T-helper 1 cell treated with Interleukin-12 subunit alpha and Interleukin-12 subunit beta and Interleukin-4 antibody, amounts not matched to agents 30 ng/mL and 1 ng/mL, for 36 hours (primary cell): ENCODE data around the gene EIF4G3. TPM values are rescaled to one million over a fixed set of nuclear protein-coding genes. Genes with fewer than 3 reads are reported as not detected.
"Not testable (repeated sequence)": the region's sequence is repeated elsewhere in the genome, so short reads cannot be mapped to it uniquely, and the experiment has no call there.

Experiments used
- intact Hi-C: fragments of 100-400 bp; cut with micrococcal nuclease; formaldehyde crosslinking; loops from one replicate; pipeline ENCODE4 v1.15.1; 2024
- total RNA-seq: library from RNA; stranded (reverse); gene quantifications from 2 replicates; pipeline ENCODE4 v1.2.3, GENCODE V29; 2022

The EIF4G3 gene
- total RNA-seq, 1 donor from 2014 or later = 55.2 TPM

DNA sequence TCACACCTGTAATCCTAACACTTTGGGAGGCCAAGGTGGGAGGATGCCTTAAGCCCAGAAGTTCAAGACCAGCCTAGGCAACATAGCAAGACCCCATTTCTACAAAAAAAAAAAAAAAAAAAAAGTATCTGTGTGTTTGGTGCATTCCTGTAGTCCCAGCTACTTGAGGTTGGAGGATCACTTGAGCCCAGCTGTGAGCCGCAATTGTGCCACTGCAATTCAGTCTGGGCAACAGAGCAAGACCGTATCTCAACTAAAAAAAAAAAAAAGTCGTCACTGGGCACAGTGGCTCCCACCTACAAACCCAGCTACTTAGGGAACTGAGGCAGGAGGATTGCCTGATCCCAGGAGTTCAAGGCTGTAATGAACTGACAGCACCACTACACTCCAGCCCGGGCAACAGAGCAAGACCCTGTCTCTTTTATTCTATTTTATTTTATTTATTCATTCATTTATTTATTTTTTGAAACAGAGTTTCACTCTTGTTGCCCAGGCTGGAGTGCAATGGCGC lies 8.6 kb upstream of the EIF4G3 start:
- intact Hi-C loops = no loop called here

DNA sequence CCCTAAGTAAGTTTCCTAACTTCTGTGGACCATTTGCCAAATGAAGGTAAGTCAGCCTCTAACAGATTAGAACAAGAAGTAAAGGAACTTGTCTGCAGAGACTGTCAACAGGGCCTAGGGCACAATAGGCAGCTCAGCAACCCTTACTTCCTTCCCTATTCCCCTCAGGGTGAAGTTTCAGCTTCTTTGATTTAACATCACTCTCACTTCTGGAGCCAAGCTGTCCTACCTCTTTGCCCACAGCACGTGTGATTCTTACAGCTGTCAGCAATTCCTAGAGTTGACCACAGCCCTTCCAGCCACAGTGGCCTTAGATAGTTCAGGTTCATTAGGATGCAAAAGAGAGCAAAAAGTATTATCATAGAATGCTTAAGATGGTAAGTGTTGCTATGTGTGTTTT lies 7.6 kb upstream of the EIF4G3 start:
- intact Hi-C loops = no loop called here

DNA sequence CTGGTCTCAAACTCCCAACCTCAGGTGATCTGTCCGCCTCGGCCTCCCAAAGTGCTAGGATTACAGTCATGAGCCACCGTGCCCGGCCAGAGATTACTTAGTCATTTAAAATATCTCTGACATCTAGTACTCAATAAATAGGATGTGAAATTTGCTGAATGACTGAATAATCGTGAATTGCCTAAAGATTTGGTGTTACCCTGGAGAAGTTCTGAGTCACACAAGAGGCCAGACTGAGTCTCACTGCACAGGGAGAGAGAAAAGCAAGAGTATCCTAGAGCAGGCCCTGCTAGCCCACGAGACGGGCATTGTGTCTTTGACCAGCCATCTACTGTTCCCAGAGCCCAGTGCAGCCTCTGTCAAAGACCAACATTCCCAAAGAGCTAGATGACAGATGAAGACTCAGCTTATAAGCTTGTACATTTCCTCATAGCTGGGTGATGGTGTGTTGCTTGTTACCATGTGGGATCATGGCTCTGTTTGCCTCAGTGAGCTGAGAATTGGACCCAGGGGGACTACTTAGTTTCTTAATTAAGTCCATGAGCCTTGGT lies 5.6 kb upstream of the EIF4G3 start:
- intact Hi-C loops = no loop called here

DNA sequence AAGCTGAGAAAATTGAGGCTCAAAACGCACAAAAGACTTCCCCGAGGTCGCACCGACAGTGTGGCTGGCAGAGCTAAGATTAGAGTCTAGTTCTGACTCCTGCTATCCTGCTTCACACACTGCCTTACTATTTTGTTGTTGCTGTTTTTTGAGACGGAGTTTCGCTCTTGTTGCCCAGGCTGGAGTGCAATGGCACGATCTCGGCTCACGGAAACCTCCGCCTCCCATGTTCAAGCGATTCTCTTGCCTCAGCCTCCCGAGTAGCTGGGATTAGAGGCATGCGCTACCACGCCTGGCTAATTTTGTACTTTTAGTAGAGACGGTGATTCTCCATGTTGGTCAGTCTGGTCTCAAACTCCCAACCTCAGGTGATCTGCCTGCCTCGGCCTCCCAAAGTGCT lies 1.6 kb upstream of the EIF4G3 start:
- intact Hi-C loops = loop anchor here (5.0 kb wide), 5 partner anchors 156 to 1581 kb away; partner anchors contain the start of gene OTUD3

DNA sequence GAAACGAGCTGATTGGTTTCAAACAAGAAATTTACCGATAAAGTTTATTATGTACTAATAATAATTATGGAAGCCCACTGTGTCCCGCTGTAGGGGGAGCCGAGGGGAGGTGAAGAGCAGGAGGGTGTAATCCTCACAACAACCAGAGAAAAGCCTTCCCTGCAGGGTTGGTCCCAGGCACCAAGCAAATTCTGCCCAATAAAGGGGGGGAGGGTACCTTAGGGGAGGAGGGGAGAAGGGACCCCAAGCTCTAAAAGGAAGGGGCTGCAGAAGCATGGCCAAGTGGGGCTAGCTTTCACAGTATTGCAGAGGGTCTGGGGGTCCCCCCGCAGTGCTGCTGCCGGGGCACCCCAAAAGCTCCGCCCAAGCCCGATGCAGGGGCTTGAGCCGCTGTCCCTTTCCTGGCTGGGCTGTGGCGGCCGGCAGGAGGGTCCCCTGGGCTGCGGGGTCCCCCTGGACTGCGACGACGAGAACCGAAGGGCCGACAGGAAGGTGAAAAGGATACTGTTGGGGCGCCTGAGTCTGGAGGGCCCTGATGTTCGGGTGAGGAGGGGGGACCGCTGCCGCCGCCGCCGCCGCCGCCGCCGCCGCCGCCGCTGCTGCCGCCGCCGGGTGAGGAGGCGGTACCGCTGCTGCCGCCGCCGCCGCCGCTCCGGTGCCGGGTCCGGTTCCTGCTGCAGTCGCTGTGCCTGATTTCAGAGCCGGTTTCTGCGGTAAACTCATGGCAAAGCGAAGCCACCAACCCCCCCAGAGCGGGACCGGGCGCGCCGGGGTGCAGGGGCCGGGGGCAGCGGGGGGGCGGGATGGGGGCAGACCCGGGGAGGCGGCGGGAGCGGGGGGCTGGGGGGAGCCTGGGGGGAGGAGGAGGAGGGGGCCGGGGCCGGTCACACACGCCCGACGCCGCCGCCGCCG lies 771 bp downstream of the EIF4G3 start:
- intact Hi-C loops = loop anchor here (1.0 to 5.0 kb wide), 7 partner anchors 154 to 1579 kb away; partner anchors contain the start of genes DDOST, HP1BP3 and OTUD3

DNA sequence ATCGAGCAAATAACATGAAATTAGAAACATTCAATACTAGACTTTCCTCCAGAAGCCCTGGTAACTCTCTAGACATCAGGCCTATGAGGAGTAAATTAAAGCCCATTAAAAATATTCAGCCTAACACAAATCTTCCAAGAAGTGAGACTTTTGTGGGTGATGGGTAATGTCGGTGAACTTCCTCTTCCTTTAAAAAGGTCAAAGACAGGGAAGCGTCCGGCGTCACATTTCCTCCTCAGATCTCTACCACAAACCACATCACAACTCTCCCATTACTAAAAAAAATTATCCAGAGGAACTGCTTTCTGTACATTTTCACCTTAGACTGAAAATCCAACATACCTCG lies 1.4 kb downstream of the EIF4G3 start:
- intact Hi-C loops = loop anchor here (1.0 to 5.0 kb wide), 6 partner anchors 153 to 1578 kb away; partner anchors contain the start of genes HP1BP3 and OTUD3

DNA sequence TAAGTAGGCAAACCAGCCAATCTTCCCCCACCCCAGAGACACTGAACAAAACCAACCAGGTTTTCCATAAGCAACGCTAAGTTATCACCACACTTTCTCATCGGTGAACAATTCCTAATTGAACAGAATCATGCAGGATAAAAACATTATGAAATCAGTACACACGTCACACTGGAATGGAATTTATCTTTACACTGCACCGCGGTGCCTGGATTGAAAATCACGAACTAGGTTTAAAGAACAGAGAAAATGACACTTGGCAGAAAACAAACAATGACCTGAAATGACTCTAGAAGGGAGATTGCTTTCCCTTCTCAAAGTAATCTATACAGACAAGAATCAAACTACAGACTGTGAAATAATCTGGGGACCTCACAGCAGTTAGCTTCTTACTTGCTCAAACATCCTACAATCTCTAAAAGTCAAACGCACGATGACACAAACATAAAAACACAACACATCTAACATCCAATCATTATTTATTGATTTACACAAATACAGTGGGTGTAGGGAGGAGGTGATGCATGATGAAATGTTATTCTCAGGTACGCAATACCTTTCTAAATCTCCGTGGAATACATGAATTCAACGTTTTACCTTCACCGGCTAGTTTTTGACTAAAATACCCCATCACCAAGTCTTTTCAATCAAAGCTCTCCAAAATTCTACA lies 1.9 kb downstream of the EIF4G3 start:
- intact Hi-C loops = loop anchor here (1.0 to 5.0 kb wide), 6 partner anchors 152 to 1577 kb away; partner anchors contain the start of genes HP1BP3 and OTUD3

DNA sequence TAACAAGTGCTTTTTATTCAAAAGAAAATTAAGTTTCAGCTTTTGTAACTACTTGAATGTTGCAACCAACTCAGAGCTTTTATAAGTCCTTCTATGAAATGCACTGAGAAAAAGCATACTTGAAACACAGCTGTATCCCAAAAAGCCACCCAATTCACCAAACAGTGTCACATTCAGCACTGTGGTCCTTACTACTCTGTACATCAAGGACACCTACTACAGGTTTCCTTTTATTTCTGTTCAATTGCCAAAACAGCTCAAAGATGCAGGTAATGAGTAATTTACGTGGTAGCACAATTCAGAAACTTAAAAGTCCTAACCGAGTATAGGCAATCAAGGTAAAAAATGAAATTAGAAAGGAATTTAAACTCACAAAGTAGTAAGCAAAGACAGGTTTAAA lies 2.5 kb downstream of the EIF4G3 start:
- intact Hi-C loops = no loop called here

DNA sequence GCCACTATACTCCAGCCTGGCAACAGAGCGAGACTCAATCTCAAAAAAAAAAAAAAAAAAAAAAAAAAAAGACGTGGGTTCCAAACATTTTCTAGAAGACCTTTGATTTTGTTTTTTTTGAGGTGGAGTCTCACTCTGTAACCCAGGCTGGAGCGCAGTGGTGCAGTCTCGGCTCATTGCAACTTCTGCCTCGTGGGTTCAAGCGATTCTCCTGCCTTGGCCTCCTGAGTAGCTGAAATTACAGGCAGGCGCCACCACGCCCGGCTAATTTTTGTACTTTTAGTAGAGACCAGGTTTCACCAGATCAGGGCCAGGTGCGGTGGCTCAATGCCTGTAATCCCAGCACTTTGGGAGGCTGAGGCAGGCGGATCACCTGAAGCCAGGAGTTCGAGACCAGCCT lies 3.6 kb downstream of the EIF4G3 start:
- intact Hi-C loops = not testable (repeated sequence)

DNA sequence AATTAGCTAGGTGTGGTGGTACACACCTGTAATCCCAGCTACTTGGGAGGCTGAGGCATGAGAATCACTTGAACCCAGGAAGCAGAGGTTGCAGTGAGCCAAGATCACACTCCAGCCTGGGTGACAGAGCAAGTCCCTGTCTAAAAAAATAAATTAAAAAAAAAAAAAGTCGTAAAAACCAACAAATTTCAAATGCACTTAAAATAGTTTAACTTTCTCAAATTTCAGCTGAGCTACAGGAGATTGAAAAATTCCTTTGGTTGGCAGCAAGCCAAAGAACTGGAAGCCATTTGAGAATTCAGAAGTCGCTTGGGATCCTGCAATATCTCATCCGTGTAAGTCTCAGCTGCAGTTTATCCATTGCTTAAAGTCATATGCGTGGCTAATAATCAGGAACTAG lies 5.9 kb downstream of the EIF4G3 start:
- intact Hi-C loops = not testable (repeated sequence)

DNA sequence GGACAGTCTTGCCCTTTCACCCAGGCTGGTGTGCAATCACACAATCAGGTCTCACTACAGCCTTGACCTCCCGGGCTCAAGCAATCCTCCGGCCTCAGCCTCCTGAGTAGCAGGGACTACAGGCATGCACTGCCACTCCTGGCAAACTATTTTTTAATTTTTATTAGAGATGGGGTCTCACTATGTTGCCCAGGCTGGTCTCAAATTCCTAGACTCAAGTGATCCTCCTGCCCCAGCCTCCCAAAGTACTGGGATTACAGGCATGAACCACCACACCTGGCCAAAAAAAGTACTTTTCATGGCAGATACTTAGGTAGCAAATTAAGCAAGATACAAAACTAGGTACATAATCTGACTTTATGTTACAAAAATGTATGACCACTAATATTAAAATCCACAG lies 8.3 kb downstream of the EIF4G3 start:
- intact Hi-C loops = no loop called here

DNA sequence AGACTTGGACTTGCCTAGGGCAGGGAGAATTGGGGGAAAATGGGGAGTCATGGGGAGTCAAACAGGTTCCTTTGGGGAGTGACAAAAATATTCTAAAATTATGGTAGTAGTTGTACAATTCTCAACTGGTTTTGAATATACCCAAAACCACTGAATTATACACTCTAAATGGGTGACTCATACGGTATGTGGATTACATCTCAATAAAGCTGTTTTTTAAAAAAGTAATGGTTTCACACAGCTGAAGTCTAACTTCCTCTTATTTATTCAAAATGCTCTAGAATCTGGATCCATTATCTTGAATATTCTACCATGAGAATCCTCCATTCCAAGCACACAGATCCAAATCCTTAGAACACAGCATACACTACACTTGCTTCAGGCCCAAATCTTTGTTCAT lies 11.1 kb downstream of the EIF4G3 start:
- intact Hi-C loops = no loop called here

DNA sequence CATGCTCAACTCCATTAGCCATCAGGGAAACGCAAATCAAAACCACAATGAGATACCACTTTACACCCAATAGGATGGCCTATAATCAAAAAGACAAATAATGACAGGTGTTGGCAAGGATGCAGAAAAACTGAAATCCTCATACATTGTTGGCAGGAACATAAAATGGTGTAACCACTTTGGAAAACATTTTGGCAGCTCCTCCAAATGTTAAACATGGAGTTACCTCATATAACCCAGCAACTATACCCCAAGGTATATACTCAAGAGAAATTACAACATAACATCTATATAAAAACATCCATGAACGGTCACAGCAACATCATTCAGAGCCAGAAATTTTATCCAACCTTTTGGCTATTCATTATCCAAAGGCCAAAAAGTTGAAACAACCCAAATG lies 11.6 kb downstream of the EIF4G3 start:
- intact Hi-C loops = no loop called here

DNA sequence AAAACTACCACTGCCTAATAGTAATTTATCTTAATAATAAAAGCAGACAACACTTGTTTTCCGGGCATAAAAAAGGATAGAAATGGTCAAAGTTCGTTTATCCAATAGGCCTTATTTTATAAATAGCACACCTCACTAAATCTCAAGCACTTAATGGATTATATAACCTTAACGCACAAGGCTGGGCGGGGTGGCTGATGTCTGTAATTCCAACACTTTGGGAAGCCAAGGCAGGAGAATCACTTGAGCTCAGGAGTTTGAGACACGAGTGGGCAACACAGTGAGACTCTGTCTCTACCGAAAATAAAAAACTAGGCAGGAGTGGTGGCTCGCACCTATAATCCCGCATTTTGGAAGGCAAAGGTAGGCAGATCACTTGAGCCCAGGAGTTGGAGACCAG lies 12.4 kb downstream of the EIF4G3 start:
- intact Hi-C loops = no loop called here

DNA sequence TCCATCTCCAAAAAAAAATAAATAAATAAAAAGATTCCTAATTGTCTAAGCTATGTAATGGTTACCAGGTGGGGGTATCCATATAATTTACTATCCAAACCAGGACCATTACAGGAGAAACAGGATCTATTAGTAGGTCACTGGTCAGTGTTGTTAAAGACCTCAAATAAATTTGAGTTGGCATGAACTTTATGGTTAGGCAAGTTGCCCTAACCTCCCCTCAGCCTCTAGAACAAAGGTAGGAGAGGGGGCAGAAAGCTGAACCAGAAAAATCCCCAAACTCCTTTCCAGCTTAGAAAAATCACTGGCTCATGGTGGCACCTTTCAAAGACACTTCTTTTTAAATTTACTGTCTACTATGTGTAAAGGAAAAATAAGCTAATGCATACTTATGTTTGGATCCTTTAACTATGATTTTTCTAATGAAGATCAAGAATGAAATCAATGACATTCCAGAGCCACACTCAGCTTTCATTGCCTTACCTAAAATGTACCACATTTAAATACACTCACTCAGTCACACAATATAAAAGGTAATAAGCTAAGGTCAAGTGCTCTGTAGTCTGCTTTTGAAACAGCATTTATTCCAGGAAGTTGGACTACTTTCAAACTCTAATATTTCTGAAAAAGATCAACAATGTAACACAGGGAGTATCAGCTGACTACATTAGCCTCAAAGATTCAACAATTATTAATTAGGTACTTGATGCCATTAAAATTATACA lies 13.8 kb downstream of the EIF4G3 start:
- intact Hi-C loops = no loop called here

DNA sequence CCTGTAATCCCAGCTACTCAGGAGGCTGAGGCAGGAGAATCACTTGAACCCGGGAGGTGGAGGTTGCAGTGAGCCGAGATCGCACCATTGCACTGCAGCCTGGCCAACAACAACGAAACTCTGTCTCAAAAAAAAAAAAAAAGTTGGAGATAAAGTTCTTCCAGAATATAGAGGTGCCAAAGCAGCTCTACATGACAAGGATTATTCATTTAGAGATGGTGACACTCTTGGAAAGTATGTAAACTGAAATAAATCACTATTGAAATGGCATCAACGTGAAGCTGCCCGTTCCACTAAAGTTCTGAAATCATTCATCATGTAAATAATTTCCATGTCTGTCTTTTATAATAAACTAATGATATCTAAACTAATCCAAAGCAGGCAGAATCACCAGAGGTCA lies 14.9 kb downstream of the EIF4G3 start:
- intact Hi-C loops = no loop called here

DNA sequence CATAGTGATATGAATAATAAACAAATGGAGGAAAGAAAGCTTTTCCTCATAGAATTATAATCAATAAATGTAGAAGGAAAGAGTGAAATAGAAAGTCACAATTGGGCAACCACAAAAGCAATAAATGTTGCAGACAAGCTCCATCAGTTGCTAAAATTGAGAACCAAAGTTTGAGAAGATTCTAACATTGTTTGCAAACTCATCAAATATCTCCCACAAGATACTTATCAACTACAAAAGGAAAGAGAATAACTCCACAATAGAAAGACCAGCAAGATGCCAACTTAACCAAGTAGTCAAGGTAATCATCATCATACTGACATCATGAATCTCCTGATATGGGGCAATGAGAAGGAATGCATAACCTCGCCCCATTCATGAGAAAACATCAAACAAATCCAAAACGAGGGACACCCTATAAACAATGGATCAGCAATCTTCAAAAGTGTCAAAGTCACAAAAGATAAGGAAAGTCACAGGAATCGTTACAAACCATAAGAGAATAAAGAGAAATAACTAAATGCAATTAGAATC lies 16.4 kb downstream of the EIF4G3 start:
- intact Hi-C loops = no loop called here

DNA sequence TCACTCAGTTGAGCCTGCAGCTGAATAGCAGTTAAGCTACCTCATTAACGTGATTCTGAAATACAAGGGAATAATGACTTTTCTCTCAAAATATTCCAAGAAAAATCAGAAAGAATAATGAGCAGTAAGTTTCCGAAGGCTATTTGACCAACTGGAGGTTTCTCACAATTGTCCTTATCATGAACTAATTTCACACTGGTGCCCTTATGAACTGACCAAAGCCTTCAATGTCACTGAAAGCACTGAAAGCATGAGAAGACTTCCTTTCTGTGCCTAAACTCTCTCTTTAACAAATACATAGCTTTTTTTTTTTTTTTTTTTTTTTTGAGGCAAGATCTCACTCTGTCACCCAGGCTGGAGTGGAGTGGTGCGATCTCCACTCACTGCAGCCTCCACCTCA lies 18.8 kb downstream of the EIF4G3 start:
- intact Hi-C loops = no loop called here

DNA sequence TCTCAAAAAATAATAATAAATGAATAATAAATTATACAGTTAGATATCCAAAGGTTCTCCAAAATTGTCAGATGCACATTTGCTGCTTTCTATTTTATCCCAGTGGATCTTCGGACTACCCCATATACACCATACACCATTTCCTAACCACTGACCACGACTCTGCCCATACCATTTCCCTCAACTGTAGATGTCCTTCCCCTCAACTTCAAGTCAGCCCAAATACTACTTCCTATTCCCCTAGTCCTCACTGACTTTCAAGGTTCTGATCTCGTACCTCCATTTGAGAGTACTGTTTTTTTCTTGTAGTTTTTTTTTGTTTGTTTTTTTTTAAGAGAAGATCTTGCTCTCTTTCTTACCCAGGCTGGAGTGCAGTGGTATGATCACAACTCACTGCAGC lies 19.6 kb downstream of the EIF4G3 start:
- intact Hi-C loops = no loop called here

DNA sequence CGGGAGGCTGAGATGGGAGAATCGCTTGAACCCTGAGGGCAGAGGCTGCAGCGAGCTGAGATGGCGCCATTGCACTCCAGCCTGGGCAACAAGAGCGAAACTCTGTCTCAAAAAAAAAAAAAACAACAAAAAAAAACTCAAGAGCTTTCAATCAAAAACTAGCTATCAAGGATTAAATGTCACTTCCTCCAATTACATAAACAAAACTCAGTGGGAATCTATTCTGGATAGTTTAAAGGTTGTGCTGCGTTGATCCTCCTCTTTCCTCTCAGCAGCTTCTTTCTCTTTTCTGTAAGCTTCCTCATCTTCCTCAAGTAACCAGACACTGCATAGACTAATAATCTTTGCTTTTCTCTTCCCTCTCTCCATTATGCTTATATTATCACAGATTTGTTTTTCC lies 20.7 kb downstream of the EIF4G3 start:
- intact Hi-C loops = no loop called here

DNA sequence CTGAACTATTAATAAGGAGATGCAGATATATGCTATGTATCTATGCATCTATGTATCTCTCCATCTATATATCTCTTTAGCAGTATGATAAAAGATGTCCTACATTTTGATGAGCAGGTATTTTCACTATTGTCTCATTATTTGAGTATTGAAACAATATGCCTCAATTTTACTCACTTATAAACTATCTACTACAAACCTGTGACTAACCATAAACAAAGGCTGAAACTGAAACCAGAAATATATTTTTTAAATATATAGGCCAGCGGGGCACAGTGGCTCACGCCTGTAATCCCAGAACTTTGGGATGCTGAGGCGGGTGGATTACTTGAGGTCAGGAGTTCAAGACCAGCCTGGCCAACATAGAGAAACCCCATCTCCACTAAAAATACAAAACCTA lies 22.0 kb downstream of the EIF4G3 start:
- intact Hi-C loops = no loop called here
